Kidney (tissue), 14 donors: ENCODE results near the gene GAS6. TPM values are rescaled to one million over a fixed set of nuclear protein-coding genes. Genes with fewer than 3 reads are reported as not detected.
"Not testable (repeated sequence)": the region's sequence is repeated elsewhere in the genome, so short reads cannot be mapped to it uniquely, and the experiment has no call there.

ENCODE experiments used
- DNase-seq, 5 donors: peaks; one replicate each; pipeline ENCODE4 v3.0.0-alpha.2; 2013 to 2020
- FAIRE-seq: peaks from 2 replicates; lab custom pipeline; 2012; peaks lifted over from hg19 to GRCh38; lab: Jason Lieb, UNC
- H3K27ac ChIP-seq, 2 donors: one replicate each; pipeline ENCODE4 v1.7.0; 2013; ENCODE audit warnings: low read depth in 2 of 2, low read length in 2 of 2, inconsistent platforms in 1 of 2
- H3K27me3 ChIP-seq: one replicate; pipeline ENCODE4 v1.7.1; 2013; ENCODE audit warnings: low read length, inconsistent platforms; ENCODE audit not compliant: control insufficient read depth, insufficient read depth
- H3K36me3 ChIP-seq, 3 donors: one replicate each; pipeline versions ENCODE4 v1.7.0 to v1.7.1; 2013; ENCODE audit warnings: low read length in 3 of 3, control low read depth in 1 of 3, inconsistent platforms in 1 of 3; ENCODE audit not compliant: insufficient read depth in 3 of 3, control insufficient read depth in 2 of 3
- H3K4me1 ChIP-seq, 3 donors: one replicate each; pipeline versions ENCODE4 v1.7.0 to v1.7.1; 2013; ENCODE audit warnings: low read length in 3 of 3, inconsistent platforms in 1 of 3, low read depth in 1 of 3; ENCODE audit not compliant: control insufficient read depth in 2 of 3, insufficient read depth in 2 of 3
- H3K4me3 ChIP-seq, 3 donors: one replicate each; pipeline versions ENCODE4 v1.7.0 to v1.8.1; 2013; ENCODE audit warnings: low read length in 3 of 3, control low read depth in 1 of 3, inconsistent platforms in 1 of 3
- H3K9ac ChIP-seq, 3 donors: one replicate each; pipeline versions ENCODE4 v1.7.0 to v1.7.1; 2013; ENCODE audit warnings: low read length in 3 of 3, control low read depth in 1 of 3, inconsistent platforms in 1 of 3
- H3K9me3 ChIP-seq, 3 donors: one replicate each; pipeline versions ENCODE4 v1.7.0 to v1.7.1; 2013; ENCODE audit warnings: low read length in 3 of 3, control low read depth in 1 of 3, inconsistent platforms in 1 of 3; ENCODE audit not compliant: control insufficient read depth in 2 of 3, insufficient read depth in 1 of 3
- intact Hi-C: fragments of 100-400 bp; cut with DNase I; formaldehyde crosslinking; loops from one replicate; pipeline ENCODE4 v1.11.1; 2022
- polyA plus RNA-seq: library from polyadenylated mRNA; stranded (reverse); fragments of 350-450 nt; fragmentation: Illumina TruSeq; extraction: RNeasy Lipid Tissue Mini Kit (QIAGEN cat#74804); gene quantifications from one replicate; pipeline ENCODE4 v1.2.3, GENCODE V29; 2014; ENCODE audit warnings: low read depth, low replicate concordance; ENCODE audit not compliant: insufficient read depth
- total RNA-seq: library from RNA; stranded (reverse); fragmentation: NEBNext Ultra II Directional; extraction: Animal tissue kit (Norgen Biotek cat#: 25700); gene quantifications from one replicate; pipeline ENCODE4 v1.2.1, GENCODE V29; 2021
- TF ChIP-seq, protein P1 (sequence below): IDR thresholded peaks from 3 replicates; pipeline ENCODE4 v1.5.1; 2012; ENCODE audit warnings: mild to moderate bottlenecking, moderate library complexity, borderline replicate concordance; ENCODE audit not compliant: insufficient read depth; ENCODE audit errors: extremely low read depth
- donor health status: control.
- donor health status: control.
- donor health status: control.
- donor health status: control.
- donor health status: control.
- donor health status: DM: yes; HTN: yes; CAD: no.
- donor health status: Normal renal cell carcinoma (clear cell type).

Gene GAS6
- total and polyA plus RNA-seq, 2 donors from 2014 or later: 83.5 to 135 TPM

DNA sequence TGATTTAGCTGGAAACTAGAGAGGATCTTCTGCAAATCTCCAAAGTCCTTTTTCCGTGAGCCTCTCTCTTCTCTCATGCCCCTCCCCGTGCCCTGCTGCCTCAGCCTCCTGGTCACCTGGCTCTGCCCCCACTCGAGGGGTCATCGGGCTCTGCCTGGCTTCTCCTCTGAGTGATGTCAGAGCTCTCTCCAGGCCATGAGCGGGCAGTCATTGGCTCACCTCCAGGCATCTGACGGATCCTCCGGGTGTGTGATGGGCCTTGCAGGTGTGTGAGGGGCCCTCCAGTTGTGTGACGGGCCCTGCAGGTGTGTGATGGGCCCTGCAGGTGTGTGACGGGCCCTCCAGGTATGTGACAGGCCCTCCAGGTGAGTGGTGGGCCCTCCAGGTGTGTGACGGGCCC is 10.3 kb upstream of the GAS6 start:
- H3K27me3 ChIP-seq: no peaks in the 10 kb centered on the region
- intact Hi-C loops: no loop called here
- H3K4me1 ChIP-seq: peaks cover 0 to 2% (median 0%) of the 10 kb centered on the region in 3 donors
- no peak overlapping the region for H3K27ac ChIP-seq
- H3K4me3 ChIP-seq: no peak overlapping the region
- no peaks in the 10 kb centered on the region for H3K36me3 ChIP-seq
- no peak overlapping the region for H3K9ac ChIP-seq
- TF ChIP-seq, protein P1, sequence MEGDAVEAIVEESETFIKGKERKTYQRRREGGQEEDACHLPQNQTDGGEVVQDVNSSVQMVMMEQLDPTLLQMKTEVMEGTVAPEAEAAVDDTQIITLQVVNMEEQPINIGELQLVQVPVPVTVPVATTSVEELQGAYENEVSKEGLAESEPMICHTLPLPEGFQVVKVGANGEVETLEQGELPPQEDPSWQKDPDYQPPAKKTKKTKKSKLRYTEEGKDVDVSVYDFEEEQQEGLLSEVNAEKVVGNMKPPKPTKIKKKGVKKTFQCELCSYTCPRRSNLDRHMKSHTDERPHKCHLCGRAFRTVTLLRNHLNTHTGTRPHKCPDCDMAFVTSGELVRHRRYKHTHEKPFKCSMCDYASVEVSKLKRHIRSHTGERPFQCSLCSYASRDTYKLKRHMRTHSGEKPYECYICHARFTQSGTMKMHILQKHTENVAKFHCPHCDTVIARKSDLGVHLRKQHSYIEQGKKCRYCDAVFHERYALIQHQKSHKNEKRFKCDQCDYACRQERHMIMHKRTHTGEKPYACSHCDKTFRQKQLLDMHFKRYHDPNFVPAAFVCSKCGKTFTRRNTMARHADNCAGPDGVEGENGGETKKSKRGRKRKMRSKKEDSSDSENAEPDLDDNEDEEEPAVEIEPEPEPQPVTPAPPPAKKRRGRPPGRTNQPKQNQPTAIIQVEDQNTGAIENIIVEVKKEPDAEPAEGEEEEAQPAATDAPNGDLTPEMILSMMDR: no peak
- FAIRE-seq (no peak), DNase-seq (peak in 1 of 5 donors; percentile 28)
- H3K9me3 ChIP-seq: no peaks in the 10 kb centered on the region

DNA sequence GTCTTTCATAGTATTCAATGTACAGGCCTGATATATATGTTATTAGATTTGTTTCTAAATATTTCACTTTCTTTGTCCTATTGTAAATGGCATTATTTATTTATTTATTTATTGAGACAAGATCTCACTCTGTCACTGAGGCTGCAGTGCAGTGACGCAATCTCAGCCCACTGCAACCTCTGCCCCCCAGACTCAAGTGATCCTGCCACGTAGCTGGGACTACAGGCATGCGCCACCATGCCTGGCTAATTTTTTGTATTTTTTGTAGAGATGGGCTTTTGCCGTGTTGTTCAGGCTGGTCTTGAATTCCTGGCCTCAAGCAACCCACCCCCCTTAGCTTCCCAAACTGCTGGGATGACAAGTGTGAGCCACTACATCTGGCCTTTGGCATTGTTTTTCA is 5.4 kb upstream of the GAS6 start:
- Histone ChIP-seq H3K27me3 (peaks cover 5% of the 10 kb centered on the region), H3K36me3 (no peaks in the 10 kb centered on the region), H3K9me3 (no peaks in the 10 kb centered on the region), H3K27ac (no peak overlapping the region), H3K4me3 (no peak overlapping the region), H3K4me1 (peaks cover 0 to 5% (median 4%) of the 10 kb centered on the region in 3 donors), H3K9ac (no peak overlapping the region)
- TF ChIP-seq, protein P1: no peak
- no peak for FAIRE-seq
- intact Hi-C loops: no loop called here
- no peak for DNase-seq

DNA sequence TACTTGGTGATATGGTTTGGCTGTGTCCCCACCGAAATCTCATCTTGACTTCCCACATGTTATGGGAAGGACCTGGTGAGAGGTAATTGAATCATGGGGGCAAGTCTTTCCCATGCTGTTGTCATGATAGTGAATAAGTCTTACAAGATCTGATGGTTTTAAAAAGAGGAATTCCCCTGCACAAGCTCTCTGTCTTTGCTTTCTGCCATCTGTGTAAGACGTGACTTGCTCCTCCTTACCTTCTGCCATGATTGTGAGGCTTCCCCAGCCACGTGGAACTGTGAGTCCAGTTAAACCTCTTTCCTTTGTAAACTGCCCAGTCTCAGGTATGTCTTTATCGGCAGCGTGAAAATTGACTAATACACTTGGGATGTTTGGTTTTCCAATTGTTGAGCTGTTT is 4.0 kb upstream of the GAS6 start:
- DNase-seq, FAIRE-seq, H3K4me1 ChIP-seq, H3K27me3 ChIP-seq, H3K36me3 ChIP-seq, H3K27ac ChIP-seq, H3K9ac ChIP-seq, intact Hi-C loops, H3K4me3 ChIP-seq, H3K9me3 ChIP-seq: not testable (repeated sequence)

DNA sequence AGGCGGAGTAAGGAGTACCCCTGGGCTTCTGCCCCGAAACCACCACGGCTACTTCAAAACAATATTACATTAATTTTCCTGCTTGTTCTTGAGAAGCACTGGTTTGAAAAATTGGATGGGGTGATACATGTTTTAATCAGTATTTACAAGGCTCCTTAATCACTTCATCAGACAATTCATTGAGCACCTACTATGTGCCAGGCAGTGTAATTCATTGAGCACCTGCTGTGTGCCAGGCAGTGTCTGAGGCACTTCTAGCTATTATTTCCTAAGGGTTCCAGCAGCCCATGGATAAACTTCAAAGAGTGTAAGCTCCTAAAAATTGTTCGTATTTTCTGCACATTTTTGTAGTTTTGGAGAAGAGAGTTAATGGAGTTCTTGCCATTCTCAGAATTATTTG is 1.6 kb upstream of the GAS6 start:
- Histone ChIP-seq H3K9me3 (no peaks in the 10 kb centered on the region), H3K4me1 (peaks cover 0 to 22% (median 11%) of the 10 kb centered on the region in 3 donors), H3K9ac (no peak overlapping the region), H3K27me3 (peaks cover 5% of the 10 kb centered on the region), H3K4me3 (no peak overlapping the region), H3K36me3 (no peaks in the 10 kb centered on the region), H3K27ac (no peak overlapping the region)
- TF ChIP-seq, protein P1: no peak
- intact Hi-C loops: no loop called here
- no peak for FAIRE-seq
- no peak for DNase-seq
